Activated T-cell treated with anti-CD3 and anti-CD28 coated beads, Interleukin-2, amount 50 U/mL, for 1 hour (primary cell): ENCODE measurements around the gene CPNE4.

Experiments used
- DNase-seq: peaks from one replicate; pipeline ENCODE4 v3.0.0-alpha.2; 2020

Gene CPNE4

GRCh38 chr3:131868203-131868602 is 166.6 kb downstream of the CPNE4 start:
- DNase-seq, result no peak

- DNase-seq, result no peak
These were observed 178.6 kb downstream of the CPNE4 start for GRCh38 chr3:131856171-131856570.

- no peak for DNase-seq
These were observed 184.6 kb downstream of the CPNE4 start for GRCh38 chr3:131850223-131850622.

DNA sequence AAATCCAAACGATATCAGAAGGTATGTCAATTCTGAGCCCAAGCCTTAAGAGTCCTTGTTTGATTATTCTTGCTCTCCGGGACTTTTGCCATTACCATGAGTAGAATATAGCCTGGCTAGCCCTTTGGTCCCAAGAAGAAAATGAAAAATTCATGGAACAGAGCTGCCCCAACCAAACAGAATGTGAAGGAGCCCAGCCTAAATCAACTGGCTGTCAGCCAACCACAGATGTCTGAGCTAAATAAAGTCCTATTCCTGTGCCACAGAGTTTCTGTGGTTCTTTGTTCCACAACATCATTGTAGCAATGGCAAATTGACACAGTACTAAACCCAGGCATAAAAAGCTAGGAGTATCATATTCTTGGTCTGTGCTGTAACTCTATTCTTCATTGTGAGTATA is 185.2 kb downstream of the CPNE4 start:
- DNase-seq, result no peak

- DNase-seq, result no peak
These were observed 186.8 kb downstream of the CPNE4 start for GRCh38 chr3:131847966-131848510.

DNA sequence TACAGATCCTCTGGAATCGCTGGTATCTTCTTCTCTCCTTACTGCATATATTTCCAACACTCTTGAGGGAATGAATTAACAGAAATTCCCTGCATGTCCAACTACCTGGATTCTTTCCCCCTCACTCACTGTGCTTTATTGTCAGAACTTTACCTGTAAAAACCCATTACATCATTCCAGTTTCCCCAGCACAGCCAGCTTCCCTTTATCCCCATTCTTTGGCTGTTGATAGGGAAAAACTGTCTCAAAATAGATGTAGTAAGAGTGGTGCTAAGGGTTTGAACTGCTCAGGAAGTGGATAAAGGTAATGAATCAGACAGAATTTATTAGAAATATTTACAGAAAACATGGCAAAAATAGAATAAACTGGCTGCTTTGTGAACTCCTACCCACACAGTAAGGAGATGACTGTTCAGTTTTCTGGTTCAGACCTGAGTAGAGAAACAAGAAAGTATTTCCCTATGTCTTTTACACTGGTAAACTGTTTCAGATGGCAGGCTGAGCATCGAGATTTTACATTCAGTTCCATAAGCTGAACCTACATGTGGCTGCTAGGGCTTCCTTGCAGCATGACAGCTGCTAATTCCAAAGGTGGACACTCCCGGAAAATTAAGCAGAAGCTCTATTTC is 188.4 kb downstream of the CPNE4 start:
- DNase-seq, result no peak

GRCh38 chr3:131843174-131843573 is 191.6 kb downstream of the CPNE4 start:
- no peak for DNase-seq

DNA sequence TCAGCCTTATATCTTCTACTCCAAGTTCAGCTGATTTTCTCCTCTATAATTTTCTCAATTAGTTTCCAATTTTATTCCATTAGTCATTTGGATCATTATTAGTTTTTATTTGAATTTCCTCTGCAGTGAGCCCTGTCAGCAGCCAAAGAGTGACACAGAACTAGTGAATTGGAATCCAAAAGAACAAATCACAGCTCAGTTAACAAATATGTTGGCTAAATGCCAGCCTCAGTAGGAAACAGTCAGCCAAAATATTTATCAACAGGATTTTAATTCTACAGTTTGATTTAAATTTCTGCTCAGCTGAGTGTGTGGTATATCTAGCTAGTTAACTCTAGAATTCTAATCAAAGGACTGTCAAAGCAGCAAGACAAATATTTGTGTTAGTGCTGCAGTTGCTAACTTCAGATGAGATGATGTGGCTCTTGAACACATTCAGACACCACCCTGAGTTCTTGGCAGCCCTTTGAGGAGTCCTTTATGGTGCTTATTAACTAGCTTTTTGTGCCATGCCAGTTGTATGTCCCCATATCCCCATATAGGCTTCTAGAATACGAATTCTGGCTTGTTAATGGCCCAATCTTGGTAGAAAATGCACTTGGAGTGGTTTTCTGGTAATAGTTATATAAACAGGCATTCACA is 194.5 kb downstream of the CPNE4 start:
- no peak for DNase-seq

DNA sequence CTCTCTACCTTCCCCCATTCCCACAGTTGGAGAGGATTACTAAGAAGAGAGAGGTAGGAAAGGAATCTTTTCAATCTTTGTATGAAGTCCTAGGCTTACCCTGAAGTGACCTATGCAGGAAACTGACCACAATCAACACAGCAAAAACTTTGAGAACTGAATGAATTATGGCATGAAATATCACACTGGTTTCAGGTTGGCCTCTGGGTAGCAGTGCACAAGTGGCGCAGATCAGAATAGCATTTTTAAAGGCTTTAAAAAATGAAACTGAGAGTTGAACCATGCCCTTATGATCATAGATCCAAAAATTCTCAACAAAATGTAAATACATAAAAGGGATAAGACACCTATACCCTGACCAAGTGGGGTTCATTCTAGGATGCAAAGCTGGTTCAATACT is 198.9 kb downstream of the CPNE4 start:
- DNase-seq, result no peak

DNA sequence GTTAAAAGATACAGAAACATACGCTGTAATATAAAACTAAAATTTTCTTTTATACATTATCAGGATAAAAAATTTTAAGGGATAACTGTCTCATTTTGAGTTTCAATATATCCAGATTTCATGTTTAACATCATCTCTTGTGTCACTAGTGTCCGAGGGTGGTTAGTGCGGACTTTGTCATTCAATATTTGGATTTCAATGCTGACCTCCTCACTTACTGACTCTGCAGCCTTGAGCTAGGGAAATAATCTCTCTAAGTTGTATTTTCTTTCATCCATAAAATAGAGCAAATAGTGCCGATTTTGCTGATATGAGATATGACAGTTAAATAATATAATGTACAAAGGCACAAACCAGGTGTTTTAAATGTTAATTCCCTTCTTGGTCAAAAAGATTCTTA is 203.2 kb downstream of the CPNE4 start:
- no peak for DNase-seq

- no peak for DNase-seq
These were observed 213.5 kb downstream of the CPNE4 start for GRCh38 chr3:131821191-131821762.

DNA sequence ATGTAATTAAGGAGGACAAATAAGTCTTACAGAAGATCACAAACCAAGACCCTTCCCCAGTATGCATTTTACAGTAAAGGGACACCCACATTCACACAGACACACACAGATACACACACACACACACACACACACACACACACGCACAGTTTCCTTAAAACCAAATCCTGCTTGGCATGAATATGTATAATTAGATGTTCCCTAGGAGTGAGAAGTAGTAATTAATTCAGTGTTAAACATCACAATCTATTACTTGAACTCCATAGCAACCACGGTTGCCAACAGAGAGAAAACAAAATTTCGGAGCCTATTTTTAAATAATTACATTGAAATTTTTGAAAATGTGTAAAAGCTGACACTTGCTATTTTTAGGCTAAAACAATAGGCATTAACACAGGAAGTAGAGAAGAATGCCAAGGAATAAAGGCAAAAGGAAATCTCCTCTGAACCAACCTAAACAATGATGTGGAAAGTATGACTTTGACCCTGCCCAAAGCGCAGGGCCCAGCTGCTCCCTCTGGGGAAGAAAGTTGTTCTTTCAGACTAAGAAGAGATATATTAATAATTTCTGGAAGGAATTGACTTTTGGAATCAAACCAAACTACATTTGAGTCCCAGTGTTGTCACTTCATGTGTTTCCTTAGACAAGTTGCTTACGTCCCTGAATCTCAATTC is 215.3 kb downstream of the CPNE4 start:
- DNase-seq, result no peak

GRCh38 chr3:131812433-131812832 is 222.4 kb downstream of the CPNE4 start:
- no peak for DNase-seq

DNA sequence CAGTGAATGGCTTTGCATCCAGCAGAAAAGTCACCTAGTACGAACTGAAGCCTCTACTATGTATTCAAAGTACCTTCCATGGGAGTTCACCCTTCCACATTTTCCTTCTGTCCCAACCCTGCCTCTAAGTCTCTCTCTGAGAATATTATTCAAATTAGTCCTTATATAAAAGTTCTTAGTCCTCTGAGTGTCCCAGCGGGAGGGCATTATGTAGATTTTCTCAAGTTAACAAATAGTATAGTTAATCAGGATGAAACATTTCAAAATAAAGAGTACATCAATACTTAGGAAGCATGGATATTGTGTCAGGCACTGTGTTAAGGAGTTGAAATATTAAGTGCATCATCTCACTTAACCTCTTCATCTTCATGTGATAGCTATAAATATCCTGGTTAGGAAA is 223.3 kb downstream of the CPNE4 start:
- DNase-seq, result no peak

- DNase-seq, result no peak
These were observed 227.0 kb downstream of the CPNE4 start for GRCh38 chr3:131807822-131808221.

GRCh38 chr3:131806736-131807135 is 228.1 kb downstream of the CPNE4 start:
- DNase-seq, result no peak

DNA sequence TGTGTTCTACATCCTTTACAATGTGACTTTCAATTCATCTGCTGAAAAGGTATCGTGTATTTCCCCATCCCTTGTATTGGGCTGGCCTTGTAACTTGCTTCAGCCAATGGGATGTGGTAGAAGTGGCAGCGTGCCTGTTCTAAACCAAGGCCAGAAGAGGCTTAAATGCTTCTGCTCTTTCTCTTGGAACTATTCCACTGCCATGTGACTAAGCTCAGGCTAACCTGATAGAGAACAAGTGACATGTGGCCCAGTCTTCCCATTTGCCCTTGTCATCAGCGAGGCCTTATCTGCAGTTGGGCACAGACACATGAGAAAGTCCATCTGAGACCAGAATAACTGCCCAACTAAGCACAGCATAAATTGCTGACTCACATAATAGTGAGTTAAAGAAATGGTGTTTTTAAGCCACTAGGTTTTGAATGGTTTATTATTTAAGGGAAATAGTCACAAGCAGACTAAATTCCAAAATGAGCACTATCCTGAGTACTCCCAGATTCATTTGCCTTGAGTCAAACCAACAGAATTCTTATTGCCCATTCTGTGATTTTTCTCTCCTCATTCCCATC is 230.2 kb downstream of the CPNE4 start:
- no peak for DNase-seq

- DNase-seq, result no peak
These were observed 231.7 kb downstream of the CPNE4 start for GRCh38 chr3:131803113-131803512.

GRCh38 chr3:131802029-131802428 is 232.8 kb downstream of the CPNE4 start:
- DNase-seq, result no peak

DNA sequence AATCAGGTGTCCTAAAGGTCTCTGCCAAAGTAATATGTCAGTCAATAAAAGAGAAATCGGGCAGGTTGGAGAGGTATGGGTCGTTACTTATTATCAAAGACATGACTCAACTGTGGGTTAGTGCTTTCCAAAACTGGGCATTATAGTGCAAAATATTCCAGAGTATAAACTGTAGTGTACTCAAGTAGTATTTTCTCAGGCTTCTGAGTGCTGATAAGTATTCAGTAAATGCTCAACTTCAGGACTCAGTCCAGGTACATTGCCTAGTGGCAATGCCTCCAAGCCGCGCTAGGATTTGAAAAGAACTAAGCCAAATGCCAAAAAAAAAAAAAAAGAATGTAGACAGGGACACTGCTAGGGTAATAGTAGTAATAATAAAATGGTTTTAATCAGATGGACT is 233.2 kb downstream of the CPNE4 start:
- DNase-seq, result no peak

DNA sequence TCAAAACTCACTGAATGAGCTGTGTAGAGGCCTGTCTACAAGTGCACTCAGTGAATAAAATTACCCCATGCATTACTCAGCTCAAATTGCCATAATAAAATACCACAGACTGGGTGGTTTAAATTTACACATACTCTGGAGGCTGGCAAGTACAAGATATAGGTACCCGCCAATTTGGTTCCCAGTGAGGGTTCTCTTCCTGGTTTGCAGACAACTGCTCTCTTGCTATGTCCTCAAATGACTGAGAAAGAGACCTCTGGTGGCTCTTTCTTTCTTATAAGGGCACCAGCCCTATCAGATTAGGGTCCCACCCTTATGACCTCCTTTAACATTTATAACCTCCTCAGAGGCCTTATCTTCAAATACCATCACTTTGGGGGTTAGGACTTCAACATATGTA is 237.0 kb downstream of the CPNE4 start:
- no peak for DNase-seq

DNA sequence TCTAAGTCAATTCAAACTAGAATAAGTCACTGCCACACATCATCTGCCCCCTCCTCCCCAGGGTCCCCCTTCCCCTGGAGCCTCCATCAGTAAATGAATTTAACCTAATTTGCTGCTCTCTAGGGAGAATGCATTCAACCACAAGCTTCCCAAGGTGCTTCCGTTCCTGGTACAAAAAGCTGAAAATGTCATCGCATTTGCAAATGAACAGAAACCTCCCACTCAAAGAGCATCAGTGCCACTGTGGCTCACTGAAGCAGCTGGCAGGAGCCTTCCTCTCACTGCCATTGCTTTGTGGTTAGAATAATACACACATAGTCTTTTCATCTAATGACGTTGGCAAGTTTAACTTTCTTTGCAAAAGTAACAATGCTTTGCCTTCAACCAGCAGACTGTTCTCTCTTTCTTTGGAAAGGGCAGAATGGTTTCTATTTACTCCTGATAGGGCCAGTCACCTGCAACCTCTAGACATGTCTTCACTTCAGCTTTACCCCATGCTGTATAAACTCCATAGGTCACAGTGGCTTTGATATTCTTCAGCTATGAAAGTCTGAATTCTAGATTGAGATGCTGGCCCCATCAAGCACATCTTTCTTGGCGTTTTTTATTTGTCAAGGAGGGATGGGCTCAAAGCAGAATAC is 238.1 kb downstream of the CPNE4 start:
- DNase-seq, result no peak

DNA sequence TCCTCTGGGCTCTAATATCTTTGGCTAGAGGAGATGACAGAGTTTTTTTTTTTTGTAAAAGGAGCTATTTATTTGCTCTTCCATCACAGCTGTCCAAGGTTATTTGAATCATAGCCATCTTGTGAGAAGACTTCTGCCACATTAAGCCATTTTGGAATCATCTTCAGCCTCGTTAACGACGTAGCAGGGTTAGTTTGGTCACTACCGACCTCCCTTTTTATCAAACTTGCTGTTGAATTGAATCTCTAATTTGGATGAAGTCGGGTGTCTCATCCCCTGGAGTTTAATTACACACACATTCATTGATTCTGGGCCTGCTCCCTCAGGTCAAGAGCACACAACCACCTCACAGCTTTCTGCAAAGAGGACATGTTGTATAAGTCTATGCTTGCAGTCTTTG is 238.7 kb downstream of the CPNE4 start:
- no peak for DNase-seq
